B cell (primary cell): ENCODE data around the gene ZNF609. TPM values are rescaled to one million over a fixed set of nuclear protein-coding genes. Genes with fewer than 3 reads are reported as not detected.

Experiments
- ATAC-seq: fragments of 200-7000 bp; cut with Tn5 transposase; one replicate; pipeline ENCODE4 v1.10.0; 2021; ENCODE audit warnings: low read depth, mild to moderate bottlenecking, moderate number of reproducible peaks, moderate library complexity
- CTCF ChIA-PET: fragments of 350-600 bp; sonication (Branson Sonifier 250); formaldehyde crosslinking; loops from one replicate; lab custom pipeline; 2021; ENCODE audit warnings: antibody characterized with exemption, inconsistent platforms; lab: Charles Lee
- POLR2A ChIA-PET: fragments of 350-600 bp; sonication (Branson Sonifier 250); formaldehyde crosslinking; loops from one replicate; lab custom pipeline; 2021; ENCODE audit warnings: antibody characterized with exemption; lab: Charles Lee
- DNase-seq: peaks from one replicate; pipeline ENCODE4 v3.0.0; 2013
- H2AFZ ChIP-seq: 2 replicates; pipeline ENCODE4 v1.6.1; 2012; ENCODE audit warnings: mild to moderate bottlenecking, low read depth, low read length; ENCODE audit not compliant: insufficient read depth, poor library complexity, severe bottlenecking
- H3K27ac ChIP-seq, 2 donors: 1 replicate in 1 of 2; 2 replicates in 1 of 2; pipeline ENCODE4 v1.5.1; 2012 to 2013; ENCODE audit warnings: low read length in 2 of 2, mild to moderate bottlenecking in 2 of 2, moderate library complexity in 1 of 2
- H3K27me3 ChIP-seq, 4 experiments: fragments of 200-600 bp in 1 of 4; sonication (generic) in 1 of 4; replicated peaks in 1 of 4; 1 replicate in 2 of 4; 2 replicates in 2 of 4; pipeline versions ENCODE4 v1.6.1 to v1.7.0; 2013 to 2016; ENCODE audit warnings: low read length in 3 of 4, mild to moderate bottlenecking in 2 of 4, mixed read lengths in 1 of 4, moderate library complexity in 1 of 4; ENCODE audit not compliant: insufficient read depth in 4 of 4, control insufficient read depth in 3 of 4; ENCODE audit errors: control extremely low read depth in 1 of 4
- H3K36me3 ChIP-seq, 2 experiments: replicated peaks in 1 of 2; 1 replicate in 1 of 2; 2 replicates in 1 of 2; pipeline versions ENCODE4 v1.6.1 to v1.7.1; 2013; ENCODE audit warnings: low read length in 1 of 2; ENCODE audit not compliant: insufficient read depth in 2 of 2, control insufficient read depth in 1 of 2; ENCODE audit errors: control extremely low read depth in 1 of 2, extremely low read depth in 1 of 2
- H3K4me1 ChIP-seq, 2 donors: fragments of 200-600 bp in 1 of 2; sonication (generic) in 1 of 2; 1 replicate in 1 of 2; 2 replicates in 1 of 2; pipeline versions ENCODE4 v1.5.1 to v1.6.1; 2013 to 2017; ENCODE audit warnings: low read length in 2 of 2; ENCODE audit not compliant: control insufficient read depth in 2 of 2, insufficient read depth in 2 of 2
- H3K4me2 ChIP-seq: replicated peaks from 2 replicates; pipeline ENCODE3; 2012; ENCODE audit warnings: mild to moderate bottlenecking, low read depth, low read length; ENCODE audit not compliant: poor library complexity, severe bottlenecking
- H3K4me3 ChIP-seq, 5 experiments: fragments of 200-600 bp in 1 of 5; sonication (generic) in 1 of 5; 1 replicate in 3 of 5; 2 replicates in 2 of 5; pipeline versions ENCODE4 v1.5.1 to v1.7.0; 2011 to 2016; ENCODE audit warnings: low read length in 4 of 5, mild to moderate bottlenecking in 4 of 5, low read depth in 2 of 5, control low read depth in 1 of 5, moderate library complexity in 1 of 5; ENCODE audit not compliant: insufficient read depth in 1 of 5; ENCODE audit errors: control extremely low read depth in 1 of 5, extremely low read depth in 1 of 5
- H3K79me2 ChIP-seq: fragments of 200-600 bp; sonication (generic); one replicate; pipeline ENCODE4 v1.6.0; 2016; ENCODE audit warnings: low read length; ENCODE audit not compliant: control insufficient read depth, insufficient read depth
- H3K9ac ChIP-seq: fragments of 200-600 bp; sonication (generic); 2 replicates; pipeline ENCODE4 v1.6.1; 2017; ENCODE audit warnings: mild to moderate bottlenecking, low read length, moderate library complexity
- H3K9me3 ChIP-seq, 3 donors: one replicate each; pipeline versions ENCODE4 v1.6.1 to v1.7.1; 2013; ENCODE audit warnings: low read length in 2 of 3; ENCODE audit not compliant: control insufficient read depth in 2 of 3, insufficient read depth in 1 of 3; ENCODE audit errors: control extremely low read depth in 1 of 3
- H4K20me1 ChIP-seq: 2 replicates; pipeline ENCODE4 v1.6.0; 2012; ENCODE audit warnings: mild to moderate bottlenecking, low read length; ENCODE audit not compliant: insufficient read depth, control insufficient read depth, poor library complexity, severe bottlenecking
- H3K27ac Mint-ChIP-seq: one replicate; pipeline ENCODE4 v1.8.0; 2021; ENCODE audit warnings: mixed read lengths
- H3K27me3 Mint-ChIP-seq: one replicate; pipeline ENCODE4 v1.8.0; 2021; ENCODE audit warnings: mixed read lengths
- H3K4me1 Mint-ChIP-seq: one replicate; pipeline ENCODE4 v1.8.0; 2021; ENCODE audit warnings: mixed read lengths
- H3K4me3 Mint-ChIP-seq: one replicate; pipeline ENCODE4 v1.8.0; 2021; ENCODE audit warnings: mixed read lengths
- H3K9me3 Mint-ChIP-seq: one replicate; pipeline ENCODE4 v1.8.0; 2022; ENCODE audit warnings: mixed read lengths; ENCODE audit not compliant: insufficient read depth
- CTCF ChIP-seq: fragments of 200-600 bp; IDR thresholded peaks from one replicate; pipeline ENCODE4 v1.8.0; 2022; ENCODE audit warnings: antibody characterized with exemption, mild to moderate bottlenecking
- EZH2 ChIP-seq: IDR thresholded peaks from 2 replicates; pipeline ENCODE4 v1.6.1; 2012; ENCODE audit warnings: borderline replicate concordance, low read depth, mild to moderate bottlenecking, moderate library complexity, low read length; ENCODE audit not compliant: insufficient read depth, poor library complexity, severe bottlenecking
- WGBS: methylation state at CpG from one replicate; pipeline ENCODE4 v1.1.5; 2013; ENCODE audit warnings: missing lambda C conversion rate; ENCODE audit not compliant: insufficient coverage; 5-methylcytosine and 5-hydroxymethylcytosine counted together
- intact Hi-C: fragments of 100-400 bp; cut with micrococcal nuclease; formaldehyde crosslinking; loops from one replicate; pipeline ENCODE4 v1.10.0; 2022
- polyA plus RNA-seq: library from polyadenylated mRNA; depleted of rRNA; stranded (reverse); fragments of >200 nt; gene quantifications from 2 replicates; pipeline ENCODE4 v1.2.3, GENCODE V29; 2012
- total RNA-seq, 2 donors: library from RNA; stranded (reverse); fragments of 120-200 nt in 1 of 2; gene quantifications; 1 replicate in 1 of 2; 2 replicates in 1 of 2; pipeline versions ENCODE4 v1.2.3 to v1.2.4, GENCODE V29; 2013 to 2022

The ZNF609 gene
- total and polyA plus RNA-seq, 2 donors (not counting 1 experiment from before 2014, with no cell fraction given) = 5.8 to 32.9 TPM

GRCh38 chr15:64610257-64610919, 150.0 kb downstream of the ZNF609 start:
- POLR2A ChIA-PET = no interaction called here
- Mint-ChIP-seq H3K27ac (no peak overlapping the region), H3K4me1 (peaks cover 8% of the 10 kb centered on the region), H3K27me3 (no peaks in the 10 kb centered on the region), H3K9me3 (no peaks in the 10 kb centered on the region), H3K4me3 (no peak overlapping the region)
- Histone ChIP-seq H3K4me2 (no peak overlapping the region), H3K4me1 (no peaks in the 10 kb centered on the region), H3K27ac (no peak overlapping the region), H2AFZ (no peak overlapping the region), H3K36me3 (no peaks in the 10 kb centered on the region), H4K20me1 (no peaks in the 10 kb centered on the region), H3K4me3 (no peak overlapping the region), H3K9me3 (peaks cover 0 to 5% (median 0%) of the 10 kb centered on the region in 3 donors), H3K27me3 (no peaks in the 10 kb centered on the region), H3K9ac (no peak overlapping the region), H3K79me2 (peaks cover 43% of the 10 kb centered on the region)
- intact Hi-C loops = no loop called here
- ATAC-seq = no peak
- TF ChIP-seq EZH2 = no peak
- no peak for TF ChIP-seq CTCF
- CTCF ChIA-PET = no interaction called here
- WGBS = 67% methylated on average over 3 of the region's 7 CpGs
- DNase-seq = no peak

DNA sequence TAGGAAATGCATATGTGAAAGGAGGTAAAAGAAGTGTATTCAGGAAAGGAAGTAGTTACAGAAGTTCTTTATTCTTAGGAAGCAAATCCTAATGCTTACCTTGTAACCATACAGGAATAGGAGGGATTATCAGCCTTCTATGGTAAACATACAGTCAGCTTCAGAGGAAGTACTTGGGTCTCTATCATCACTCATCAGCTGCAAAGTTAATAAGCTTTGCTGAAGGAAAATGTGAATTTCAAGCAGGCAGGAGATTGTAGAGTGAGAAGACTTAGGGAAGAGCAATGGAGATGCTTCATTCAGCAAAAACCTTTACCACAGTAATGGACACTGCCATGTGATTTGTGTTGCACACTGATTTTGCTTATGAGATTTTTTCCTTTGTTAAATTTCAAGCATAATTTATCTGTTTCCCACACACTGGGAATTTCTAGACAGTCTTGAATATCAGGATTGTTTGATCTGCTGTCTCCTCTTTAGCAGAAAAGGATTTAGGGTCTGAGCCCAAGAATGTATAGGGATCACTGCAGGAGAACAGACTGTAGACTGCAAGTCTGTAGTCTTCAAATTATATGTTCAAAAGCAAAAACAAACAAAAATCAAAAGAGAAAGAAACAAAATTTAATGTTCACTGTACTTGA, 150.8 kb downstream of the ZNF609 start:
- no peak overlapping the region for H3K27ac Mint-ChIP-seq
- H3K9me3 Mint-ChIP-seq = no peaks in the 10 kb centered on the region
- intact Hi-C loops = no loop called here
- ChIA-PET CTCF (no interaction called here), POLR2A (no interaction called here)
- H3K79me2 ChIP-seq = peaks cover 49% of the 10 kb centered on the region
- H3K27ac ChIP-seq = no peak overlapping the region
- no peaks in the 10 kb centered on the region for H4K20me1 ChIP-seq
- peaks cover 0 to 5% (median 0%) of the 10 kb centered on the region in 3 donors for H3K9me3 ChIP-seq
- no peak for ATAC-seq
- no peaks in the 10 kb centered on the region for H3K36me3 ChIP-seq
- no peak for DNase-seq
- TF ChIP-seq EZH2 = no peak
- TF ChIP-seq CTCF = no peak
- no peak overlapping the region for H3K4me3 ChIP-seq
- H2AFZ ChIP-seq = no peak overlapping the region
- H3K9ac ChIP-seq = no peak overlapping the region
- H3K27me3 ChIP-seq = no peaks in the 10 kb centered on the region
- H3K4me2 ChIP-seq = no peak overlapping the region
- H3K4me3 Mint-ChIP-seq = no peak overlapping the region
- no peaks in the 10 kb centered on the region for H3K27me3 Mint-ChIP-seq
- H3K4me1 Mint-ChIP-seq = peaks cover 8% of the 10 kb centered on the region
- no peaks in the 10 kb centered on the region for H3K4me1 ChIP-seq
